WTC11 (cell line): ENCODE data around the gene KCNJ6. TPM values are rescaled to one million over a fixed set of nuclear protein-coding genes. Genes with fewer than 3 reads are reported as not detected.
A peak's percentile ranks its signal among the peaks of the same experiment; 100 is the strongest.

ENCODE experiments used
- ATAC-seq: fragments of 200-7000 bp; cut with Tn5 transposase; 2 replicates; pipeline ENCODE4 v1.10.0; 2021; ENCODE audit warnings: mild to moderate bottlenecking, moderate library complexity
- CTCF ChIA-PET: fragments of 300-600 bp; sonication (Branson Sonifier 250); formaldehyde crosslinking; loops from one replicate; lab custom pipeline; 2021; ENCODE audit warnings: antibody characterized with exemption; lab: Charles Lee
- POLR2A ChIA-PET: fragments of 350-600 bp; sonication (Branson Sonifier 250); formaldehyde crosslinking; loops from one replicate; lab custom pipeline; 2021; ENCODE audit warnings: antibody characterized with exemption; lab: Charles Lee
- DNase-seq: peaks from one replicate; pipeline ENCODE4 v3.0.0; 2021; ENCODE audit warnings: low spot score
- H3K27ac Mint-ChIP-seq: 2 replicates; pipeline ENCODE4 v1.8.0; 2021; ENCODE audit warnings: mixed read lengths
- H3K27me3 Mint-ChIP-seq: 2 replicates; pipeline ENCODE4 v1.8.0; 2021; ENCODE audit warnings: low read depth, mild to moderate bottlenecking, moderate library complexity, mixed read lengths
- H3K36me3 Mint-ChIP-seq: 2 replicates; pipeline ENCODE4 v1.8.0; 2021; ENCODE audit warnings: mixed read lengths
- H3K4me1 Mint-ChIP-seq: 2 replicates; pipeline ENCODE4 v1.8.0; 2022; ENCODE audit warnings: mixed read lengths
- H3K4me3 Mint-ChIP-seq: 2 replicates; pipeline ENCODE4 v1.8.0; 2021; ENCODE audit warnings: mild to moderate bottlenecking, moderate library complexity, mixed read lengths
- H3K9me3 Mint-ChIP-seq: 2 replicates; pipeline ENCODE4 v1.8.0; 2021; ENCODE audit warnings: mixed read lengths
- CDX4 ChIP-seq: fragments of 250-450 bp; sonication (Bioruptor Pico); IDR thresholded peaks from 2 replicates; pipeline ENCODE4 v1.9.0; 2021; ENCODE audit warnings: moderate library complexity, mild to moderate bottlenecking, inconsistent platforms, borderline replicate concordance
- CREM ChIP-seq: sonication (generic); formaldehyde crosslinking; IDR thresholded peaks from 2 replicates; pipeline ENCODE4 v1.8.1; 2022; ENCODE audit warnings: mild to moderate bottlenecking, missing genetic modification reagents, moderate library complexity
- CTCF ChIP-seq: fragments of 200-600 bp; IDR thresholded peaks from 2 replicates; pipeline ENCODE4 v1.8.0; 2022; ENCODE audit warnings: antibody characterized with exemption
- E2F5 ChIP-seq: sonication (generic); formaldehyde crosslinking; IDR thresholded peaks from 2 replicates; pipeline ENCODE4 v1.8.1; 2022; ENCODE audit warnings: mild to moderate bottlenecking, moderate library complexity, missing genetic modification reagents
- FOXJ3 ChIP-seq: sonication (generic); formaldehyde crosslinking; IDR thresholded peaks from 2 replicates; pipeline ENCODE4 v1.9.0; 2021; ENCODE audit warnings: missing genetic modification reagents, mild to moderate bottlenecking, borderline replicate concordance
- GTF2I ChIP-seq: fragments of 250-450 bp; sonication (Bioruptor Pico); conservative IDR thresholded peaks from 2 replicates; pipeline ENCODE4 v1.4.0; 2021; ENCODE audit warnings: mild to moderate bottlenecking
- IRF1 ChIP-seq: sonication (generic); formaldehyde crosslinking; IDR thresholded peaks from 2 replicates; pipeline ENCODE4 v1.8.0; 2023; ENCODE audit warnings: missing genetic modification reagents
- JAZF1 ChIP-seq: fragments of 250-450 bp; sonication (Bioruptor Pico); IDR thresholded peaks from 2 replicates; pipeline ENCODE4 v1.9.0; 2021; ENCODE audit warnings: moderate library complexity, mild to moderate bottlenecking, inconsistent platforms
- NR1H2 ChIP-seq: sonication (generic); formaldehyde crosslinking; IDR thresholded peaks from 2 replicates; pipeline ENCODE4 v1.9.0; 2021; ENCODE audit warnings: mild to moderate bottlenecking, moderate library complexity, missing genetic modification reagents
- OVOL2 ChIP-seq: fragments of 250-450 bp; sonication (Bioruptor Pico); IDR thresholded peaks from 2 replicates; pipeline ENCODE4 v1.9.0; 2021; ENCODE audit warnings: mild to moderate bottlenecking, borderline replicate concordance
- STAT6 ChIP-seq: sonication (generic); formaldehyde crosslinking; conservative IDR thresholded peaks from 2 replicates; pipeline ENCODE4 v1.8.1; 2023; ENCODE audit warnings: mild to moderate bottlenecking, low read depth, missing genetic modification reagents, moderate library complexity
- TCF7 ChIP-seq: sonication (generic); formaldehyde crosslinking; IDR thresholded peaks from 2 replicates; pipeline ENCODE4 v1.8.0; 2022; ENCODE audit warnings: mild to moderate bottlenecking, low read depth, missing genetic modification reagents, moderate library complexity
- ZMAT4 ChIP-seq: fragments of 250-450 bp; sonication (Bioruptor Pico); IDR thresholded peaks from 2 replicates; pipeline ENCODE4 v1.9.0; 2021; ENCODE audit warnings: mild to moderate bottlenecking
- ZNF138 ChIP-seq: sonication (generic); formaldehyde crosslinking; conservative IDR thresholded peaks from 2 replicates; pipeline ENCODE4 v1.8.1; 2022; ENCODE audit warnings: mild to moderate bottlenecking, moderate library complexity, missing genetic modification reagents
- ZNF219 ChIP-seq: sonication (generic); formaldehyde crosslinking; IDR thresholded peaks from 2 replicates; pipeline ENCODE4 v1.8.0; 2023; ENCODE audit warnings: missing genetic modification reagents, mild to moderate bottlenecking, borderline replicate concordance
- ZNF317 ChIP-seq: sonication (generic); formaldehyde crosslinking; IDR thresholded peaks from 2 replicates; pipeline ENCODE4 v1.8.1; 2023; ENCODE audit warnings: low read depth, mild to moderate bottlenecking, moderate library complexity, missing genetic modification reagents, borderline replicate concordance
- ZNF396 ChIP-seq: fragments of 250-450 bp; sonication (Bioruptor Pico); IDR thresholded peaks from 2 replicates; pipeline ENCODE4 v1.8.0; 2021; ENCODE audit warnings: mild to moderate bottlenecking, moderate library complexity, borderline replicate concordance
- ZNF532 ChIP-seq: fragments of 250-450 bp; sonication (Bioruptor Pico); IDR thresholded peaks from 2 replicates; pipeline ENCODE4 v1.9.0; 2021; ENCODE audit warnings: mild to moderate bottlenecking, borderline replicate concordance
- total RNA-seq: library from RNA; stranded (reverse); gene quantifications from 3 replicates; pipeline ENCODE4 v1.2.3, GENCODE V29; 2021

KCNJ6 gene
- total RNA-seq, 1 experiment from 2014 or later = 0.35 TPM

- DNase-seq (no peak), ATAC-seq (no peak)
- no peaks in the 10 kb centered on the region for H3K27me3 Mint-ChIP-seq
- peaks cover 21% of the 10 kb centered on the region for H3K4me1 Mint-ChIP-seq
- H3K4me3 Mint-ChIP-seq = no peak overlapping the region
- H3K36me3 Mint-ChIP-seq = no peaks in the 10 kb centered on the region
- no peak overlapping the region for H3K27ac Mint-ChIP-seq
- H3K9me3 Mint-ChIP-seq = no peaks in the 10 kb centered on the region
- TF ChIP-seq GTF2I (CRISPR knock-in tag) = no peak
- TF ChIP-seq IRF1 (CRISPR knock-in tag) = no peak
- no peak for TF ChIP-seq ZNF219 (CRISPR knock-in tag)
- TF ChIP-seq FOXJ3 (CRISPR knock-in tag) = no peak
- TF ChIP-seq ZNF138 (CRISPR knock-in tag) = no peak
- ChIA-PET POLR2A (no interaction called here), CTCF (interaction anchor here (1.1 to 2.4 kb wide), 10 partner anchors 48 to 593 kb away, joined by 3 to 33 read pairs (median 12); partner anchors contain the start of gene KCNJ6)
These were observed 156.5 kb downstream of the KCNJ6 start for GRCh38 chr21:37759777-37760176.

GRCh38 chr21:37758982-37759381 is 157.3 kb downstream of the KCNJ6 start:
- Mint-ChIP-seq H3K4me3 (no peak overlapping the region), H3K36me3 (no peaks in the 10 kb centered on the region), H3K4me1 (peaks cover 27% of the 10 kb centered on the region), H3K27ac (no peak overlapping the region), H3K9me3 (no peaks in the 10 kb centered on the region), H3K27me3 (no peaks in the 10 kb centered on the region)
- ChIA-PET CTCF (interaction anchor here (0.6 to 2.4 kb wide), 33 partner anchors 9 to 596 kb away, joined by 3 to 33 read pairs (median 5); partner anchors contain the start of gene KCNJ6), POLR2A (interaction anchor here (0.9 kb wide), 1 partner anchor 155 kb away, joined by 4 read pairs; no protein-coding TSS in a partner anchor)
- peak; percentile 89 for ATAC-seq
- TF ChIP-seq NR1H2 (CRISPR knock-in tag) (no peak), ZNF396 (CRISPR knock-in tag) (no peak), CDX4 (CRISPR knock-in tag) (no peak), ZNF317 (CRISPR knock-in tag) (no peak), CTCF (peak; percentile 65), OVOL2 (CRISPR knock-in tag) (no peak)
- DNase-seq = peak; percentile 79

- H3K4me3 Mint-ChIP-seq = no peak overlapping the region
- no peaks in the 10 kb centered on the region for H3K27me3 Mint-ChIP-seq
- no peaks in the 10 kb centered on the region for H3K9me3 Mint-ChIP-seq
- no peak for ATAC-seq
- H3K36me3 Mint-ChIP-seq = no peaks in the 10 kb centered on the region
- POLR2A ChIA-PET = interaction anchor here (0.9 kb wide), 1 partner anchor 156 kb away, joined by 4 read pairs; no protein-coding TSS in a partner anchor
- DNase-seq = no peak
- no peak overlapping the region for H3K27ac Mint-ChIP-seq
- H3K4me1 Mint-ChIP-seq = peaks cover 22% of the 10 kb centered on the region
- CTCF ChIA-PET = interaction anchor here (1.0 to 2.3 kb wide), 8 partner anchors 11 to 597 kb away, joined by 3 to 33 read pairs (median 6); partner anchors contain the start of gene KCNJ6
- no peak for TF ChIP-seq JAZF1 (CRISPR knock-in tag)
- no peak for TF ChIP-seq ZMAT4 (CRISPR knock-in tag)
- no peak for TF ChIP-seq TCF7 (CRISPR knock-in tag)
- no peak for TF ChIP-seq STAT6 (CRISPR knock-in tag)
- TF ChIP-seq E2F5 (CRISPR knock-in tag) = no peak
- TF ChIP-seq CREM (CRISPR knock-in tag) = no peak
- TF ChIP-seq ZNF532 (CRISPR knock-in tag) = no peak
These were observed 158.5 kb downstream of the KCNJ6 start for GRCh38 chr21:37757606-37758376.
